NCI-H2029 treated with DMSO at 0.1 percent for 48 hours (cell line): Measurements from ENCODE around the gene AFTPH.

Experiments
- DNase-seq: peaks from one replicate; lab custom pipeline; 2025; lab: John Stamatoyannopoulos, UW

Gene AFTPH

GRCh38 chr2:64593035-64593655 lies 69.0 kb downstream of the AFTPH start:
- no peak for DNase-seq

GRCh38 chr2:64594226-64594989 lies 70.3 kb downstream of the AFTPH start:
- no peak for DNase-seq

GRCh38 chr2:64595397-64596176 lies 71.5 kb downstream of the AFTPH start:
- DNase-seq, result no peak

DNA sequence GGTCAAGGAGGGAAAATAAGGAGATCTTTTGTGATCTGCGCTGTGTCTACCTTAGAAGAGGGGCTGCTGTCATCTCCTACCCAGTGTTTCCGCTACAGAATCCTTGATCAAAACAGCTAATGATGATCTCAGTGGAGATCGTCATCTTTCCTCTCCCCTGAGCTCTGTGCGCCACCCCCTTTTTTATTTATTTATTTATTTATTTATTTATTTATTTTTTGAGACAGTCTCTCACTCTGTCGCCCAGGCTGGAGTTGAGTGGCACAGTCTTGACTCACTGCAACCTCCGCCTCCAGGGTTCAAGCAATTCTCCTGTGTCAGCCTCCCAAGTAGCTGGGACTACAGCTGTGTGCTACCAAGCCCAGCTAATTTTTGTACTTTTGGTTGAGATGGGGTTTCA lies 74.1 kb downstream of the AFTPH start:
- DNase-seq, result no peak

- no peak for DNase-seq
Observed at GRCh38 chr2:64599469-64599868, 75.3 kb downstream of the AFTPH start.

- no peak for DNase-seq
Observed at GRCh38 chr2:64601034-64601754, 77.1 kb downstream of the AFTPH start.

GRCh38 chr2:64601785-64602391 lies 77.8 kb downstream of the AFTPH start:
- DNase-seq, result no peak

DNA sequence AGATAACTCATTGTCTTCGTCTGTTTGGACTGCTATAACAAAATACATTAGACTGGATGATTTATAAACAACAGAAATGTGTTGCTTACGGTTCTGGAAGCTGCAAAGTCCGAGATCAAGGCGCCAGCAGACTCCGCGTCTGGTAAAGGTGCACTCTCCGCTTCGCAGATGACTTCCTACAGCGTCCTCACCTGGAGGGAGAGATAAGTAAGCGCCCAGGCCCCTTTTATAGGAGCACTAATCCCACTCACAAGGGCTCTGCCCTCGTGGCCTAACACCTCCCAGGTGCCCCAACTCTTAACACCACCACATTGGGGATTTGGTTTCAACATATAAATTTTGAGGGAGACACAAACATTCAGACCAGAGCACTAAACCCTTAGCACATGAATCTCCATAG lies 78.3 kb downstream of the AFTPH start:
- no peak for DNase-seq

DNA sequence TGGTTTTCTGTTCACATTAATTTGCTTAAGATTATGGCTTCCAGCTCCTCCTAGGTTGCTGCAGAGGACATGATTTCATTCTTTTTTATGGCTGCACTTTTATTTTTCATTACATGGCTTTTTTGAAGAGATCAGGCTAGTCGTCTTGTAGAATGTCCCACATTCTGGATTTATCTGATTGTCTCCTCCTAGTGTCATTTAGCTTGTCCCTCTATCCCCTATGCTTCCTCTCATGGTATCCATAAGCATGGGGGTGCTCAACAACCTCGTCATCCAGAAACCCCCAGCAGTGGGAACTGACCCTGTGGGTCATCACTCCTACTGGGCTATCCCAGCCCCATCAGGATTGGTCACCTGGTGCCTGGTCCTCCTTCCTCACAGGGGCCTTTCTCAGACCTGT lies 80.0 kb downstream of the AFTPH start:
- DNase-seq, result no peak

- no peak for DNase-seq
Observed at GRCh38 chr2:64605026-64605471, 80.9 kb downstream of the AFTPH start.

DNA sequence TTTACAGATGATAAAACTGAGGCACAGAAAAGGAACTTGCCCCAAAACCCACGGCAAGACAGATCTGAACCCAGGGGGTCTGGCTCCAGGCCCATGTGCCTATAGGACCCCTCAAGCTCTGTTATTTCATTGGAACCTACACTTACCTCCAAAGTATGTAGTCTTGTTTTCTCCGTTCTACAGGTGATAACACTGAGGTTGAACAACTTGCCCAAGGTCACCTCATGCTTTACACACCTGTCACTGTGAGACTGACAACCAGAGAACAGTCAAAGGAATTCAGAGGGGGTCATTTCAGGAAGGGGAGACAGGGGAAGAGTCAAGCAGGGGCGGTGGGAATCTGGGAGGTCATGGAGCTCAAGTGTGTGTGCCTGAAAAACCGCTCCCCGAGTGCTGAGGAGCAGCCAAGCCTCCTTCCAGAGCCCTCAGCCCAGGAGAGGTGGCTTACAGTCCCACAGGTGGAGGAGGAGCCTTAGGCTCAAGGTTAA lies 81.9 kb downstream of the AFTPH start:
- no peak for DNase-seq

DNA sequence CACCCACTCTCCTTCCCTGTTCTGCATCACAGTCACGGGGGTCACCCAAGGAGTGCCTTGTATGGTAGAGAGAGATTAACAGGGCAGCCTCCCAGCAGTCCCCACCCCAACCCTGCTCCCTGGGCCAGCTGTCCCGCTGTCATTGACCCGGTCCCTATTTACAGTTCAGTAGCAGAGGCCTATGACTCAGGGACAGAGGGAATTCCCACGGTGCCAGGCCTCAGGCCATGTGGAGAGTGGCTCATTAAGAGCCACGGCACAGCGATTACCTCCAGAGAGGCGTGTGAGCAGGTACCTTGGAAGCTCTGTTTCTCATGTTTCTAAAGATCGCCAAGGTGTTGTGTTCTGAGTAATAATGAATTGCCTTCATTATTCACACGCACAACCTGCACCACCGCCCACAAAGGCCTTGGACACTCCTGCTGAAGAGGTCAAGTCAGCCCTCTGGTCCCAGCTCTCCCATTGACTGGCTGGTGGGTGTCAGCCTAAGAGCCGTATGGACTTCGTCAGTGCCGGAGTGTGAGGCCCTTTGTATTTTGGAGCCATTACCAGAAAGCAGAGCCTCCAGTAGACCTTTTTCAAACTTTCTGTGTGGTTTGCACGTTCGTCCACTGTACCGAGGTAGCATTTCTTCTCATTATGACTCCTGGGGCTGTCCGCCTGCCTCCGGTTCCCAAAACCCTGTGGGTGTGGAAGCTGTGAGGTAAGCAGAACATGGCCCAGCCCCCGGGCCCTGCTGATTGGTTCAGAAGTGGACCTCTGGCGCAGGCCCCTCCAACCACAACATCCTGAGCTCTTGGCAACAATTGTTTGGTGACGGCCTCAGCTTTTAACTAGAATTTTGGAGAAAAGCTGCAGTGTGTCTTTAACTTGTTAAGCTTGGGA lies 82.6 kb downstream of the AFTPH start:
- no peak for DNase-seq

GRCh38 chr2:64607381-64608304 lies 83.5 kb downstream of the AFTPH start:
- DNase-seq, result no peak

GRCh38 chr2:64608867-64609226 lies 84.7 kb downstream of the AFTPH start:
- DNase-seq, result no peak

- no peak for DNase-seq
Observed at GRCh38 chr2:64609227-64609941, 85.3 kb downstream of the AFTPH start.

GRCh38 chr2:64609942-64610281 lies 85.8 kb downstream of the AFTPH start:
- DNase-seq, result no peak

GRCh38 chr2:64610316-64610855 lies 86.3 kb downstream of the AFTPH start:
- DNase-seq, result no peak

- no peak for DNase-seq
Observed at GRCh38 chr2:64612575-64613195, 88.6 kb downstream of the AFTPH start.
